Bronchial epithelial cell (primary cell): Measurements from ENCODE around the gene EPHB1. TPM values are rescaled to one million over a fixed set of nuclear protein-coding genes. Genes with fewer than 3 reads are reported as not detected.

ENCODE experiments used
- DNase-seq: peaks from one replicate; pipeline ENCODE4 v3.0.0-alpha.2; 2010; ENCODE audit warnings: low read depth
- FAIRE-seq: peaks from 2 replicates; lab custom pipeline; 2011; peaks lifted over from hg19 to GRCh38; lab: Jason Lieb, UNC
- H3K27me3 ChIP-seq: 2 replicates; pipeline ENCODE4 v1.5.1; 2011; ENCODE audit warnings: low read length; ENCODE audit not compliant: control insufficient read depth, insufficient read depth
- H3K36me3 ChIP-seq: 2 replicates; pipeline ENCODE4 v1.5.1; 2011; ENCODE audit warnings: low read length; ENCODE audit not compliant: control insufficient read depth, insufficient read depth
- H3K4me3 ChIP-seq: 2 replicates; pipeline ENCODE4 v1.5.1; 2011; ENCODE audit warnings: mild to moderate bottlenecking, low read depth, low read length, control low read depth
- total RNA-seq: library from RNA; depleted of rRNA; stranded (reverse); fragments of >200 nt; gene quantifications from 2 replicates; pipeline ENCODE4 v1.2.1, GENCODE V29; 2014
- TF ChIP-seq, protein P1 (sequence below): IDR thresholded peaks from 2 replicates; pipeline ENCODE4 v1.5.1; 2011; ENCODE audit warnings: mild to moderate bottlenecking, moderate library complexity, low read length, control low read depth, inconsistent platforms; ENCODE audit not compliant: insufficient read depth, severe bottlenecking

EPHB1 gene
- total RNA-seq, 1 donor from 2014 or later, result under 0.01 TPM

- DNase-seq, result no peak
- no peak for FAIRE-seq
- TF ChIP-seq, protein P1, sequence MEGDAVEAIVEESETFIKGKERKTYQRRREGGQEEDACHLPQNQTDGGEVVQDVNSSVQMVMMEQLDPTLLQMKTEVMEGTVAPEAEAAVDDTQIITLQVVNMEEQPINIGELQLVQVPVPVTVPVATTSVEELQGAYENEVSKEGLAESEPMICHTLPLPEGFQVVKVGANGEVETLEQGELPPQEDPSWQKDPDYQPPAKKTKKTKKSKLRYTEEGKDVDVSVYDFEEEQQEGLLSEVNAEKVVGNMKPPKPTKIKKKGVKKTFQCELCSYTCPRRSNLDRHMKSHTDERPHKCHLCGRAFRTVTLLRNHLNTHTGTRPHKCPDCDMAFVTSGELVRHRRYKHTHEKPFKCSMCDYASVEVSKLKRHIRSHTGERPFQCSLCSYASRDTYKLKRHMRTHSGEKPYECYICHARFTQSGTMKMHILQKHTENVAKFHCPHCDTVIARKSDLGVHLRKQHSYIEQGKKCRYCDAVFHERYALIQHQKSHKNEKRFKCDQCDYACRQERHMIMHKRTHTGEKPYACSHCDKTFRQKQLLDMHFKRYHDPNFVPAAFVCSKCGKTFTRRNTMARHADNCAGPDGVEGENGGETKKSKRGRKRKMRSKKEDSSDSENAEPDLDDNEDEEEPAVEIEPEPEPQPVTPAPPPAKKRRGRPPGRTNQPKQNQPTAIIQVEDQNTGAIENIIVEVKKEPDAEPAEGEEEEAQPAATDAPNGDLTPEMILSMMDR, result no peak
These were observed 127.8 kb downstream of the EPHB1 start for GRCh38 chr3:134922866-134923265.

DNA sequence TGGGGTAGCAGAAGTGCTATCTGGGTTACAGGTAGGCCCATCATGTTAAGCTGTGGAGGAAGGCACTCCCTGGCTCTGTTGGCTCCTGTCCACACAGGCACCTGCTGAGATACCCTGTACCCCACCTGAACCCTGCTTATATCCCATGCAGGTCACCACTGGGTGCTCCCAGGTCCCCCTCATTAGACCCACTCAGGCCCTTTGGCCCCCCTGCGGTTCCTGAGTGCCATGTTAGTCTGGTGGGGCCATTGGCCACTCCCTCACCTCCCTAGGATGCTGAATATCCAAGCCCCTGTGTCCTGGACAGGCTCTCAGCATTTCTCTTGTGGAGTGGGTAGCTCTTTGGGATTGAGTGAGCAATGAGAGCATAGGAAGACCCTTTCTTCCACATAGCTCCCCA, 128.2 kb downstream of the EPHB1 start:
- H3K4me3 ChIP-seq, result no peak overlapping the region
- no peaks in the 10 kb centered on the region for H3K36me3 ChIP-seq
- TF ChIP-seq, protein P1, result no peak
- no peaks in the 10 kb centered on the region for H3K27me3 ChIP-seq
- FAIRE-seq, result no peak
- no peak for DNase-seq

More at GRCh38 chr3:134922866-134923265, 127.8 kb downstream of the EPHB1 start:
- Histone ChIP-seq H3K36me3 (no peaks in the 10 kb centered on the region), H3K4me3 (no peak overlapping the region), H3K27me3 (no peaks in the 10 kb centered on the region)

DNA sequence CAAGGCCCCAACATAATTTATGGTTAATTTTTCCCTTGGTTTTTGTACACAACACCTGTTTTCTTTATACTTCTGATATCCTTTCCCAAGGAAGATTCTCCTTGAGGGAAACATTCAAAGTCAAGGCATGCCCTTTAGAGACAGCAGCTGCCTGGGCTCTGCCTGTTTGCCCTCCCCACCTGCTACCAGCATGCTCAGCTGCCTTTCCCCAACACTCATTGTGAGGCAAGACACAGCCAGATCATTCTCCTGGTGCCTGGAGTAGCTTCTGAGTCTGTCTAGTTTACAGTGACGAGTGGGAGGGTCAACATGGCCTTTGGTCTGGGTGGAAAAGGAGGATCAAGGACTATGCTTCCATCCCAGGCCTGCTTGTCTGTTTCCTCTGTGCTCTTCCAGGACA, 132.5 kb downstream of the EPHB1 start:
- DNase-seq (no peak), FAIRE-seq (no peak)
- Histone ChIP-seq H3K4me3 (no peak overlapping the region), H3K27me3 (no peaks in the 10 kb centered on the region), H3K36me3 (no peaks in the 10 kb centered on the region)
- TF ChIP-seq, protein P1, result no peak

GRCh38 chr3:134928392-134928791, 133.3 kb downstream of the EPHB1 start:
- H3K4me3 ChIP-seq, result no peak overlapping the region
- H3K27me3 ChIP-seq, result no peaks in the 10 kb centered on the region
- no peaks in the 10 kb centered on the region for H3K36me3 ChIP-seq
- no peak for DNase-seq
- FAIRE-seq, result no peak
- TF ChIP-seq, protein P1, result no peak

GRCh38 chr3:134928819-134929218, 133.8 kb downstream of the EPHB1 start:
- no peak for DNase-seq
- Histone ChIP-seq H3K27me3 (no peaks in the 10 kb centered on the region), H3K4me3 (no peak overlapping the region), H3K36me3 (no peaks in the 10 kb centered on the region)
- FAIRE-seq, result no peak
- TF ChIP-seq, protein P1, result no peak

DNA sequence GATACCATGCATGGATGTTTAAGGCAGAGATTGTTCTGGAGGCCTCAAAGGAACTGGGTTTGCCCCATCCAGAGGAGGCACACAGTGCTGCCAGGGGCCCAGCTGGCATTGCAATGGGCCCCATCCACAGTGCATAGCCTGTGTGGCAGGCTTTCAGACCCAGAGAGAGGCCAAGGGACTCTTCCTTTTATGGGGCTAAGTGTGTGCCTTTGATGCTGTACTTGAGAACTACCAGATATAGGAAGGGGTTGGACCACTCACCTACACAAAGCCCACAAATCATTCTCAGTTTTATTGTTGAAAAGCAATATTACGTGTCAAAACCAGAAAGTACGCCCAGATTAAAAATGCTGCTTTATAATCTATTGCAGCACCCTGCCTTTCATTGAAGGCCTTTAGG, 134.9 kb downstream of the EPHB1 start:
- Histone ChIP-seq H3K4me3 (no peak overlapping the region), H3K36me3 (no peaks in the 10 kb centered on the region), H3K27me3 (no peaks in the 10 kb centered on the region)
- DNase-seq (no peak), FAIRE-seq (no peak)
- TF ChIP-seq, protein P1, result no peak
